Measurements from ENCODE around the gene RBM47. TPM values are rescaled to one million over a fixed set of nuclear protein-coding genes. Genes with fewer than 3 reads are reported as not detected.

Gene RBM47
- 17.6 to 23.2 TPM (median 21.5 TPM) in 5 replicates for total RNA-seq (2022; extraction: Qiagen RNA extraction)

DNA sequence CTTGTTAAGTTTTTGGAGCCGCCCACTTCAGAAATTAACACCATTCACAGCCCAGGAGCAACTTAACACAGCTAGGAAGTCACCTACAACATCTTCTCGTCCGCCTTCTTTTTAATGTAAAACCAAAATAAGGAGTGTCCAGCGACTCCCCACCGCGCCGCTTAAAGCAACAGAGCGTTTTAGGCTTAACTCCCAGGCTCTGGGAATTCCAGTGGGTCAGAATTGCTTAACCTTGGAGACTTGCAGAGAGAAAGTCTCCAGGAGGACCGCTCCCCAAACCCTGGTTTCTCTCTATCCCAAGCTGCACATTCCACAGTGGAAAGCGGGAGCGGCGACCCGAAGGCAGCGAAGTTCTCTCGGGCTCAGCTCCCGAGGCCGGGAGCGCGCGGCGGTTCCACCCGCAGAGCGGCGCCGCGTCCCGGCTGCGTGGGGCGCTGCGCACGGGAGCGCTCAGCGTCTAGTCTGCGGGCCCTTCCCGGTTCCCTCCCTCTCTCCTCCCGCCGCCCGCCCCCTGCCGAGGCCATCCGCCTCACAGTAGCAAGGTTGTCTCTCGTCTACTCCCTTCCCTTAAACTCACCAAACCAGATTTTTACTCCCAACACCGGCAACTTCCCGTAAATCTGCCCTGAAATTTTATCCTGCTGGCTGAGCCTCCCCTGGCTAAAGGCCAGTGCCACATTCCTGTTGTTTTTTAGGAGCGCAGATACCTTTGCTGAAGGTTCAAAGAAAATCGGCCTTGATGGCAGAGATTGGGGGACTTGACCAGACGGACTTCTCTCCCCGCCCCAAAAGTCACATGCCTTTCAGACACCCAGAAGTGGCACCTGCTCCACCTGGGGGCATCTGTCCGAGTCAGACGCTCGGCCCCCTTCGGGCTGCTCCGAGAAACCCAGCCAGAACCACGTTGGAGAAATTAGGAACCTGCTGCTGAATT lies at the start of gene RBM47:
RBM47 (minus strand) TSS at position 464 of the 934 bp plus-strand sequence. CDS start 190,971 bp downstream, outside the sequence.

Other genes with a start within 250 kb of the RBM47 start
- 0.18 to 0.60 TPM (median 0.35 TPM) in 5 replicates for gene NSUN7, start 120.1 kb upstream of the RBM47 start, total RNA-seq (2022; extraction: Qiagen RNA extraction)